Lower leg skin (tissue), 4 donors: Measurements from ENCODE around the gene IMMP2L. TPM values are rescaled to one million over a fixed set of nuclear protein-coding genes. Genes with fewer than 3 reads are reported as not detected.

Experiments
- DNase-seq, 2 donors: peaks; one replicate each; pipeline ENCODE4 v3.0.0-alpha.2; 2019; ENCODE audit warnings: low spot score in 2 of 2
- H3K4me3 ChIP-seq: fragments of 200-600 bp; sonication (generic); 2 replicates; pipeline ENCODE4 v1.5.1; 2017; ENCODE audit warnings: mild to moderate bottlenecking, low read depth; ENCODE audit not compliant: poor library complexity, severe bottlenecking
- POLR2A ChIP-seq, 2 donors: fragments of 450-650 bp; IDR thresholded peaks; one replicate each; pipeline ENCODE4 v1.6.1; 2016 to 2017; ENCODE audit warnings: antibody characterized with exemption in 2 of 2, mild to moderate bottlenecking in 1 of 2, moderate library complexity in 1 of 2
- WGBS, 2 donors: methylation state at CpG; one replicate each; pipeline ENCODE4 v1.1.5; 2018; 5-methylcytosine and 5-hydroxymethylcytosine counted together
- intact Hi-C: fragments of 100-400 bp; cut with DNase I; formaldehyde crosslinking; loops from one replicate; pipeline ENCODE4 v1.15.0; 2023; ENCODE audit warnings: low total_unique reads
- total RNA-seq, 4 donors: library from RNA; depleted of rRNA; stranded (reverse); fragments of >200 nt; gene quantifications; one replicate each; pipeline ENCODE4 v1.1.0, GENCODE V29; 2016
- TF ChIP-seq, protein P1 (sequence below), 3 donors: fragments of 450-650 bp; IDR thresholded peaks; one replicate each; pipeline ENCODE4 v1.5.1; 2016; ENCODE audit warnings: antibody characterized with exemption in 3 of 3, mild to moderate bottlenecking in 3 of 3, moderate library complexity in 2 of 3

Gene IMMP2L
- total RNA-seq, 4 donors from 2014 or later = 13.6 to 16.8 (median 16.4) TPM

DNA sequence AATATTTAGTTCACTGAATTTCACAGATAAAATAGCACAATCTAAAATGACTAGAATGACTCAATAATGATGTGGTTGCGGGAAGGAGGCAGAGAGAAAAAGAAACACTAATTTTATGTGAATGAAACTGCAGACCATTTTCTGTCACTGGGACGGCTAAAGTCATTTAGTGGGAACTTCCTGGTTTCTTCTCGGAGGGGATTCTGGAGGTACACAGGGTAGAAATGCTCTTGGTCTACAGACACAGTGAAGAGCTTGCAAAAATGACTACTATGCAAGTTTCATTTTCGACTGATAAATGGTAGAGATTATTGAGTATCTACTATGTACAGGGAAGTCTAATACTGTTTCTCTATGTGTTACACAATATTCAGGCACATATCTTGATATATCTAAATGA is 534.9 kb downstream of the IMMP2L start:
- no peak overlapping the region for H3K4me3 ChIP-seq
- intact Hi-C loops = no loop called here
- 88 to 91% methylated on average over 4 of the region's 4 CpGs for WGBS, 2 donors
- DNase-seq = no peak
- TF ChIP-seq POLR2A (IDR thresholded peaks at IDR 0.05) = no peak
- TF ChIP-seq, protein P1, sequence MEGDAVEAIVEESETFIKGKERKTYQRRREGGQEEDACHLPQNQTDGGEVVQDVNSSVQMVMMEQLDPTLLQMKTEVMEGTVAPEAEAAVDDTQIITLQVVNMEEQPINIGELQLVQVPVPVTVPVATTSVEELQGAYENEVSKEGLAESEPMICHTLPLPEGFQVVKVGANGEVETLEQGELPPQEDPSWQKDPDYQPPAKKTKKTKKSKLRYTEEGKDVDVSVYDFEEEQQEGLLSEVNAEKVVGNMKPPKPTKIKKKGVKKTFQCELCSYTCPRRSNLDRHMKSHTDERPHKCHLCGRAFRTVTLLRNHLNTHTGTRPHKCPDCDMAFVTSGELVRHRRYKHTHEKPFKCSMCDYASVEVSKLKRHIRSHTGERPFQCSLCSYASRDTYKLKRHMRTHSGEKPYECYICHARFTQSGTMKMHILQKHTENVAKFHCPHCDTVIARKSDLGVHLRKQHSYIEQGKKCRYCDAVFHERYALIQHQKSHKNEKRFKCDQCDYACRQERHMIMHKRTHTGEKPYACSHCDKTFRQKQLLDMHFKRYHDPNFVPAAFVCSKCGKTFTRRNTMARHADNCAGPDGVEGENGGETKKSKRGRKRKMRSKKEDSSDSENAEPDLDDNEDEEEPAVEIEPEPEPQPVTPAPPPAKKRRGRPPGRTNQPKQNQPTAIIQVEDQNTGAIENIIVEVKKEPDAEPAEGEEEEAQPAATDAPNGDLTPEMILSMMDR (IDR thresholded peaks at IDR 0.05) = no peak

- TF ChIP-seq, protein P1 (IDR thresholded peaks at IDR 0.05) = no peak
- intact Hi-C loops = no loop called here
- no peak for DNase-seq
- 93 to 94% methylated on average over 2 of the region's 2 CpGs for WGBS, 2 donors
- H3K4me3 ChIP-seq = no peak overlapping the region
These were observed 535.5 kb downstream of the IMMP2L start for GRCh38 chr7:111026806-111027205.

GRCh38 chr7:111026343-111026742 is 535.9 kb downstream of the IMMP2L start:
- DNase-seq = no peak
- no peak for TF ChIP-seq POLR2A (IDR thresholded peaks at IDR 0.05)
- TF ChIP-seq, protein P1 (IDR thresholded peaks at IDR 0.05) = no peak
- no peak overlapping the region for H3K4me3 ChIP-seq
- intact Hi-C loops = no loop called here
- WGBS, 2 donors = 83 to 84% methylated on average over 4 of the region's 4 CpGs

DNA sequence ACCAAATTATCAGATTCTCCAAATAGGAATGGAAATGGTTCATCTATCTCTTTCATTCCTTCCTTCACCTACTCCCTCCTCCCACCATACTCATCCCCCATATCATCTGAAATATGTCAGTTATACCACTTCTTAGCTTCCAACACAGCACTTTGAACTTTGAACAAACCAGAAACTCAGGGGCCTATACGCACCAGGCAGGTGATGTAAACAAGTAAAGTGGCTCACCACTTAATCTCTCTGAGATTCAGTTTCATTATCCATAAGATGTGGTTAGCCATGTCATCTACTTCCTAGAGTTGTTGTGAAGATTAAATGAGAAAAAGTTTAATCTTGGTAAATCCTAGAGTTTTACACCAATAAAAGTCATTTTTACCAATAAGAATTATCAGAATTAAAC is 537.3 kb downstream of the IMMP2L start:
- H3K4me3 ChIP-seq = no peak overlapping the region
- DNase-seq = no peak
- TF ChIP-seq POLR2A (IDR thresholded peaks at IDR 0.05) = no peak
- TF ChIP-seq, protein P1 (IDR thresholded peaks at IDR 0.05) = no peak
- intact Hi-C loops = no loop called here
- WGBS, 2 donors = 96 to 100% methylated on average over 1 of the region's 1 CpG

DNA sequence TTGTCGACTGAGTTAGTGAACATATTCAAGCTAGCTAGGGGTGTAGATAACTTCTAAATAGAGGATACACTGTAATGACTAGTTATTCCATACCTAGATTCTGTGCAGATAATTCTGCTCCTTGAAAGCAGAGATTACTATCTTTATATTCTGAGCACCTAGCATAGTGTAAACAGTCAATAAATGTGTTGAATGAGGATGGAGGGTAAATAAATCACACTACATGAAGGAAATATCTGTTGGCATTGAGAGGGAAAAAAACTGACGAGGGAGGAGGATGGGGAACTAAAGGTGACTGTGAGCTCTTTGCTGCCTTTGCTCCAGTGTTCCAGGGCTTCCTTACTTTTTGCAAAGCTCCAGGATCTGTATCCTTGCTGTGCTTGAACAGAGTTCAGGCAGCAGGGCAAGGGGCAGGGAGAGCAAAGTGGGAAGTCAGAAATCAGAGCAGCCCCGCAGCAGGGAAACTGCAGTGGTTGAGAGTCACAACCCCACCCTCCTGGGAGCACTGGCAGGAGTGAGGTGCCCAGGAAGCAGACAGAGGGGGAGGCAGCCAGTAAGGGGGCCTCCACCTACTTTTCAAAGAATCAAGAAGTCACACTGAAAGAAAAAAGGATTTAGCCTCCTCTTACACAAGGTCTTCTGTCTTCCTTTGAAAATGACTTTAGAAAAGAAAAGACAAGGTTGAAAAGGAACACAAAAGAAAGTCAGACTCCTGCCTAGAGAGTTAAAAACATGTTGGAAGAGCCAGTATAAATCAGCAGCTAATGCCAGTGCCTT is 543.1 kb downstream of the IMMP2L start:
- DNase-seq = no peak
- TF ChIP-seq POLR2A (IDR thresholded peaks at IDR 0.05) = no peak
- TF ChIP-seq, protein P1 (IDR thresholded peaks at IDR 0.05) = no peak
- no peak overlapping the region for H3K4me3 ChIP-seq
- WGBS, 2 donors = 50 to 57% methylated on average over 3 of the region's 3 CpGs
- intact Hi-C loops = no loop called here

DNA sequence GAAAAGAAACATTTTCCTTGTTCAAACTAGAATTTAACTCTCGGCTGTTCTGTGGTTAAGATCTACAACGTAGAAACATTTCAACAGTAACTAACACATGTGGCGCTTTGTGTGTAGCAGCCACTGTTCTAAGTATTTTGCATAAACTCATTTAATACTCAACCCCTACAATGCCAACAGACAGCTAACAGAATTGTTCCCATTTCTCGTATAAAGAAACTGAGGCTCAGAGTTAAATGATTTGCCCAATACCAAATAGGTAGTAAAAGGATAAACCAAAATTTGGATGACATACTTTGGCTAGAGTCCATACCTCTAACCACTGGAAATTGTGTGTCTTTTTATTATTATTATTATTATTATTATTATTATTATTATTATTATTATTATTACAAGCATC is 543.8 kb downstream of the IMMP2L start:
- intact Hi-C loops = no loop called here
- 92 to 93% methylated on average over 4 of the region's 4 CpGs for WGBS, 2 donors
- no peak for TF ChIP-seq POLR2A (IDR thresholded peaks at IDR 0.05)
- TF ChIP-seq, protein P1 (IDR thresholded peaks at IDR 0.05) = no peak
- no peak overlapping the region for H3K4me3 ChIP-seq
- DNase-seq = no peak
